ENCODE measurements around the gene RAB7B. TPM values are rescaled to one million over a fixed set of nuclear protein-coding genes. Genes with fewer than 3 reads are reported as not detected.
"Not testable (repeated sequence)": the region's sequence is repeated elsewhere in the genome, so short reads cannot be mapped to it uniquely, and the experiment has no call there.

Gene RAB7B, protein sequence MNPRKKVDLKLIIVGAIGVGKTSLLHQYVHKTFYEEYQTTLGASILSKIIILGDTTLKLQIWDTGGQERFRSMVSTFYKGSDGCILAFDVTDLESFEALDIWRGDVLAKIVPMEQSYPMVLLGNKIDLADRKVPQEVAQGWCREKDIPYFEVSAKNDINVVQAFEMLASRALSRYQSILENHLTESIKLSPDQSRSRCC
- 0.63 TPM in 1 of 2 replicates, not detected in the other for total RNA-seq

DNA sequence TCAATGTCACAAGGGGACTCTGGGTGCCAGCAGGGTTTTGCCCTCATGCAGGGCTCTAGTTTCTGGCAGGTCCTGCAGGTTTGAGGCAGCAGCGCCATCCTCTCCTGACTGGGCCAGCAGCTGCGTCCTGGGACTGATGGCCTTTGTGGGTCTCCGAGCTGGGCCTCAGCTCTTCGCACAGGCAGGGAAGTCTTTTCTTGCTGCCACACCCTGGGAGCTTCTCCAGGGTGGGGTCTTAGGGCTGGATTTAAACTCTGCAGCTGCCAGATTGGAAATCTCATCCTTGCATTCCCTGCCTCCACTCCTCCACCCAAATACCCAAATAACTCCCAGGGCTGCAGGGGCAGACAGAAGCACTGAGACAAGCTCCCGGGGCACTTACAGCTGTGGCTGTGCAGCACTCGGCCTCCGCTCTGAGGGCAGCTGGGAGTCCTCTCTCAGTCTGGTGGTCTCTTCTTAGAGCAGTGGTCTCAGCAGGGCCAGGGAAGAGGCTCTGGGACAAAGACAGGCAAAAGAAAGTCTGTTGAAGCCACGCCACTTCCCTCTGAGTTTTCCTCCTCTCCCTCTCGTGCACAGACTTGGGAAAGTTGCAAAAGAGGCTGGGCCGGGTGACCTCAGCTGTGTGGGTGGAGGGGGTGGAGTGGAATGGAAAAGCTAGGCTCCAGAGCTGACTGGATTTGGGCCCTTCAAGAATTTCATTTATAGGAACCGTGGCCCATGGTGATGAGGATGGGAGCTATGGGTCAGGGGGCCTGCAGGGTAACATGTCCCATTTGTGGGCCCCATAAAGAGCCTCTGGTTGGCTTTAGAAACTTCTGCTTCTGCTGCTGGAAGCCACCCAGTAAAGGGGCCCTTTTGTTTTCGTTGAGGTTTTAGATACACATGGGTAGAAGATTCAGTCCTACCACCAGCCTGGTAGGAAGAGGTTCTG lies at the start of gene RAB7B:
Gene RAB7B, minus strand, starts transcription at position 525 of the 931 bp plus-strand sequence. CDS start 9,260 bp downstream, outside the sequence.
- DNase-seq (ENCODE audit: extremely low read depth, low read depth, low spot score) = no peak

DNA sequence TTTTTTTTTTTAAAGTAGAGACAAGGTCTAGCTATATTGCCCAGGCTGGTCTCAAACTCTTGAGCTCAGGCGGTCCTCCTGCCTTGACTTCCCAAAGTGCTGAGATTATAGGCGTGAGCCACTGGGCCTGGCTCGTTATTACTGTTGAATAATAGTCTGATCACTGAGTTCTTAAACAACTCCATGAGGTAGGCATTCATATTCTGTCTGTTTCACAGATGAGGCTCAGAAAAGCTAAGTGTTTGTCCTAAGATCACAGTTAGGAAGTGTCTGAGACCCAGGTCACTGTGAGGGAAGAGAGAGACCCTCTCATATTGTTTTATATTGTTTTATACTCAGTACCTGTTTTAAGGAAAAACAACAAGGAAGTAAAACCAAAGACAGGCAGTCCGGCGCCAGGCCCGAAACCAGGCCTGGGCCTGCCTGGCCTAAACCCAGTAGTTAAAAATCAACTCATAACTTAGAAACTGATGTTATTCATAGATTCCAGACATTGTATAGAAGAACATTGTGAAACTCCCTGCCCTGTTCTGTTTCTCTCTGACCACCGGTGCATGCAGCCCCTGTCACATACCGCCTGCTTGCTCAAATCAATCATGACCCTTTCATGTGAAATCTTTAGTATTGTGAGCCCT lies 49.2 kb upstream of the RAB7B start:
- not testable (repeated sequence) for DNase-seq (ENCODE audit: extremely low read depth, low read depth, low spot score)

DNA sequence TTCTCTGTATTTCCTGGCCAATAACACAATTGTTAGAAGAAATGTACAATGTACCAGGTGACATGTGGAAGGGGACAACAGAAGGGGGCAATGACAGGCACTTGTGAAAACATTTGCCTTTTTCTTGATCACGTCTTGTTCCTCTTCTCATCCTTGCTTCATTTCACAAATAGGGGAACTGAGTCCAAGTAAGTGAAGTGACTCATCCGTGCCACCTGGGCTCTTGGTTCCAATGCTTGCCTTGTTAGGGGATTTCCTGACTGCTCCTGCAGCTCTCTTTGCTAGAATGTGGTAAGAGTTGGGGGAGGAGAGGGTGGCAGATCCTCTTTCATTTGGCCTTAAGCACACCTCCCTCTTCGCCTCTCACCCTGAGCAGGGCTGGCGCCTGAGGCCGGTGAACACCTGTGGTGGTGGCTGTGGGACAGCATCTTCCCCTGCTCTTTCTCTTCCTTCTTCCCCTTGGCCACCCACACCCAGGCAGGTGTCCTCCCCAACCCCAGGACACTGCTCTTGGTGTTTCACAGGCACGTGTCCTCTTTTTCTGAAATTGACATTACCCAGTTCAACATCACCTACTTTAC lies 47.5 kb upstream of the RAB7B start:
- no peak for DNase-seq (ENCODE audit: extremely low read depth, low read depth, low spot score)

DNA sequence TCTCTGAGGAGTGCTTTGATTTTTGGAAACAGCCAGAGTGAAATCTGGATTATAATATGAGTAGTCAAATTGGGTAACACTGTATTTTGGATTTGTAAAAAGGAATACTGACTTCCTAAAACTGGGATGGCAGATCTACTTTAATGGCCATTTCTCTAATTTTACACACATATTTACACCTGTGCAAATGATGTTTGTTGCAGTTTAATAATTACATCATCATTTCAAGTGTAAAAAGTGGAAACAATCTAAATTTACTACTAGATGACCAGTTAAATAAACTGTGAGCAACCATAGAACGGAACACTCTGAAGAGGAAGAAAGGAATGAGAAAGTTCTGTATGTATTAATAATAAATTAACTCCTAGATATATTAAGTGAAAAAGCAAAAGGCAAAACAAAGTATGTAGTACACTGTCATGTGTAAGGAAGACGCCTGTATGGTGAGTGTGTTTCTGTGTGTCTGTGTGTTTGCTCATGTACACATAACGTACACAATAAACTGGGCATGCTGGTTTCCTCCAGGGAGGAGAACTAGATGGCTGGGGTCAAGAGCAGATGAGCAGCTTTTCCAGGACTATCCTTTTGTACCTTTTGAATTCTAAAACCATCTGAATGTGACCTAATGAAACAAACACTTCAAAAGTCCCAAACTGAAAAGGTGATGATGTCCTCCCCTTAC lies 46.9 kb upstream of the RAB7B start:
- DNase-seq (ENCODE audit: extremely low read depth, low read depth, low spot score) = no peak

DNA sequence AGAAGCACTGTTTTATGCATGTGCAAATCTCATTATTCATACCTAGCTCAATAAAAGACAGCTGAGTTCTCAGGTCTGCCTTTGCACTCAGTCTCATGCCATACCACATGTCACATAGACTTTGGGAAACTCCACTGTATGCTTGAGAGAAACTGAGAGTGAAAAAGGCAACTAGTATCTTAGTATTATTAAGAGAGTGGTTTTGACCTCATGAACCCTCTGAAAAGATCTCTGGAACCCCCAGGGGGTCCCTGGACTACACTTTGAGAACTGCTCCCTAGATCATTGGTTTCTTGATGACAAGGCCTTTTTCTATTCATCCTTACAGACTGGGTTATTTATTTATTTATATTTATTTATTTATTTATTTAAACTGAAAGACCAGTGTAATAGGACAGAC lies 46.1 kb upstream of the RAB7B start:
- no peak for DNase-seq (ENCODE audit: extremely low read depth, low read depth, low spot score)

DNA sequence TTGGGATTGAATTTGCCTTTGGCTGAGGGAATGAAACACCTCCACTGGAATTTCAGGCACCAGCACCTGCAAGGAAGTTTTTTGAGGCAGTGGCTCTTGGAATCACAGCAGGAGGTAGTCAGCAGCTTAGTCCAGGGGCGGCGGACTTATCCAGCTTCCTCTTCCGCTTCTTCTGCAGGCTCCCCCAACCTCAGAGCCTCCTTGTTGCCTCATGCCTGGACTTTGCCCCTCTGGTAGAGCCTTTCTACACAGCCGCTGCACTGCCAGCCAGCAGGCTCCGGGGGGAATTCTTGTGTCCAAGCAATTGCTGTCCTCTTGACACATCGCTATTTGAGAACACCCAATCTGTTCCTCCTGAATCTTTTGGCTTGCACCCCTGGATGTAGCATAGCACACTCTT lies 45.4 kb upstream of the RAB7B start:
- DNase-seq (ENCODE audit: extremely low read depth, low read depth, low spot score) = no peak

DNA sequence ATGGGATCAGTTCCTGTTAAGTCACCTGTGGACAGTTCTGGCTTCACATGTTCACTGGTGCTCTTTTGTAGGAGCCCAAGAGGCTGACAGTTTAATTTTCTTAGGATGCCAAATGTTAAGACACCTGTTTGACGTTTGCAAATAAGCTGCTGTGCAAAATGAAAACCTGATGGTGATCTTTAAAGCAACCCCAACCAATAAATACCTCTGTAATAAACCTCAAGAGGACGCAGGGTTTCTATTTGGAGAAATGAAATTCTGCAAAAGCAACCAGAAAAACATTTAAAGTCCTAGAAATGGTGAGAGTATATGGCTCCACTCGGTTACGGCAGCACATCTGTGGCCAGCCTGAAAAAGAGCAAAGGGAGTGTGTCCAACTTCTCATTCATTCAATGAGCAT lies 44.1 kb upstream of the RAB7B start:
- DNase-seq (ENCODE audit: extremely low read depth, low read depth, low spot score) = no peak

DNA sequence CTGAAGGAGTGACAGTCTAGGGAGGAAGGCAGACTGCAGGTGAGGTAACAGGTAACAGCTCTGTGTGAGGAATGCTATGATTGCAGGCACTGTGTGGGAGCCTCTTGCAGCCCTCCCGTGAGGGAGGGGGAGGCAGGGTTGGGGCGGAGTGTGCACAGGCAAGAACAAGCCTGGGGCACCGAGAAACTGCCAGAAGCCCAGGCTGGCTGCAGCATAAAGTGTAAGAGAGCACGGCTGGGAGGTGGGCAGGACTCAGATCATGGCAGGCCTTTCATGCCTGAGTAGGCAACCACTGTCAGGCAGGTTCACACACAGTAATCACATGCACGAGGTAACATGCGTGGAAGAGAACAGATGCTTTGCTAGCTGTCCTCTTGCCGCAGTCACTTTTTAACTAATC lies 38.4 kb upstream of the RAB7B start:
- no peak for DNase-seq (ENCODE audit: extremely low read depth, low read depth, low spot score)

DNA sequence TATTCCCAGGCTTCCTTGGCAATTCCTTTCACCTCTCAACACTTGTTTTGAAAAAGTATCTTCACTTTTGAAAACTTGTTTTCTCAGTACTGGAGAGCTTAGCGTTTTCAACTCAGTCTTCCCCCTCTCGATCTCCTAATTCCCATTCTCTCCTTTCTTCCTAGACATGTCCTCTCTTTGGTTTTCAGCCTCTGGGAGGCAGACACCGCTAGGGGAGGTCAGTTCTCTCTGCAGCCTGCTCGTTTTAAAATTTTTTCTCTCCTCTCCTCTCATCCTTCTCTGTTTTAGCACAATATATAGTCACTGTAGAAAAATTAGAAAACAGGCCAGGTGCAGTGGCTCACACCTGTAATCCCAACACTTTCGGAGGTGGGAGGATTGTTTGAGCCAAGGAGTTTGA lies 37.1 kb upstream of the RAB7B start:
- no peak for DNase-seq (ENCODE audit: extremely low read depth, low read depth, low spot score)

DNA sequence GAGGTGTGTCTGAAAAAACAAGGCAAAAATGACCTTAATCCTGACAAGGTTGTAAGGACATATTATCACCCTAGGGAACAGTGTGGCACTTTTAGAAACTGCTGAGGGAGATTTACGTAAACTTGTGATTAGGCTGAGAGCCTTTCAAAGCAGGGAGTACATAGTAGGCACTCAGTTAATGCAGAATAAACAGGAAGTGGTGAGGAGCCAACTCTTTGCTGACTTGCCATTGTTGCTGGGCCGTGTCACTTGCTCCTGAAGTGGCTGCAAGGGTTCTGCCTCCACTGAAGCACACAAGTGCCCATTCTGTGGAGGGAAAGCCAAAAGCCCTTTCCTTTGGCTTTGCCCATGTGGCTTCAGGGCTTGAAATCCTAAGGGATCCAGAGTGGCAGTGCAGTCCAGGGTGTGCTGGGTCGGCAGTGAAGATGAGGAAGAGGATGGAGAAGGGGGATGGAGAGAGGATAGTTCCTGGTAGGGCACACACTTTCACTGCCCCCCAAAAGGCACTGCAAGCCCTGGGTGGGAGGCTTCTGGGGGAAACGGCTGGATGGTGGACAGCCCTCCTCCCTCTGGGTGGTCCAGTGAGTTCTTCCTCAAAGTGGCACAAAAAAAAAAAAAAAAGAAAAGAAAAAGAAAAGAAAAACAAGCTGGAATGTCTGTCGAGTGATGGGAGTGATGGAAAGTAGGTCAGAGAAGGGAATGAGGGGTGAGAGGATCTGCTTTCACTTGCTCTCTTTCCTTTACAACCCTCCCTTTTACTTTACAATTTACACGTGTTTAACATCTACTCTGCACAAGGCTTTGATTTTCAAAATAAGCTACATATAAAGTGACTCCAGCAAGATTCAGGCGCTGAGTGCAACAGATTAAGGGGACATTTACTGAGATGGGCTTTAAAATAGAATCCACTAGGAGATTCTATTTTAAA lies 36.1 kb upstream of the RAB7B start:
- DNase-seq (ENCODE audit: extremely low read depth, low read depth, low spot score) = no peak

DNA sequence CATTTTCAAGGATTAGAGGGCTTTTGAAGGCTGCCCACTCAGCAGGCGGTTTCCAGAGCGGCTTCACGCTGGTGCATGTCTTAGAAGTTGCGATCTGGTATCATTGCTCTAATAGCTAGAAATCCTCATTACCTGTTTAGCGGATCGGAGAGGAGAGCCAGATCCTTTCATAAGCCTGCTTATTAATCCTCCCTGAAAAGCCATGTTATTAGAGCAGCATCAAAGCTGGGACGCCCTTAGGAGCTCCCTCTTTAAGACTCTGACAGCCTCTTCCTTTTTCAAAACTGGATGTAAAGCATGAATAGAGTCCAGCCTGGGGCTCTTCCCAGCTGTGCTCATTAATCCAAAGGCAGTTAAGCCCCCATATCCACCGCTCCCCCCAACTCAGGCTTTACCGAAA lies 34.4 kb upstream of the RAB7B start:
- DNase-seq (ENCODE audit: extremely low read depth, low read depth, low spot score) = no peak

DNA sequence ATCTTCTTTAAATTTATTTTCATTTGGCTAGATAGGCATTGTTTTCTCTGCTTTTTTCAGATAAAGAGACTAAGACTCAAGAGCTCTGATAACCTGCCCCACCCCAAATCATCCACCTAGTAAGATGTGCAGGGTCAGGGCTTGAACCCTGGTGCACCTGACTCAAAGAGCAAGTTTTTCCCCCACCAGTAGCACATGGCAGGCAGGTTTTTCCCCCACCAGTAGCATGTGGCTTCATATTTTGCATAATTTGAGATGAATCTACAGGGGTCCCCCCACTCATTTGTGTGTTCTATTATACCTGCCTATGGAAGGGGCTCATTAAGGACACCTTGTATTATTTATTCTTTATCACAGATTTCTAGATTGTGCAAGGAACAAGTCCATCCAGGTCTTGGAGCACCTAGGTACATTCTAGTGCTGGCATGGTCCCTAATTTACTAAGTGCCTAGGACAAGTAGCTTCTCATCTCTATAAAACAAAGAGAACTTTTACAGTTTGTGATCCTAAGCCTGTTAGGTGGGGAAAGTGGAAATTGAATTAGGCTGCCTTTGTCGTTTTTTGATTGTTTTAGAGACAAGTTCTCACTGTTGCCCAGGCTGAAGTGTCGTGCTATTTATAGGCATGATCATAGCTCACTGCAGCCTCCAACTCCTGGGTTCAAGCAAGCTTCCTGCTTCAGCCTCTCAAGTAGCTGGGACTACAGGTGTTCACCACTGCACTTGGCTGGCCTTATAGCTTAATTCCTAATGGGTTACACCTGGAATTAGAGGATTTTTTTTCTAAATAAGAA lies 33.7 kb upstream of the RAB7B start:
- DNase-seq (ENCODE audit: extremely low read depth, low read depth, low spot score) = no peak

DNA sequence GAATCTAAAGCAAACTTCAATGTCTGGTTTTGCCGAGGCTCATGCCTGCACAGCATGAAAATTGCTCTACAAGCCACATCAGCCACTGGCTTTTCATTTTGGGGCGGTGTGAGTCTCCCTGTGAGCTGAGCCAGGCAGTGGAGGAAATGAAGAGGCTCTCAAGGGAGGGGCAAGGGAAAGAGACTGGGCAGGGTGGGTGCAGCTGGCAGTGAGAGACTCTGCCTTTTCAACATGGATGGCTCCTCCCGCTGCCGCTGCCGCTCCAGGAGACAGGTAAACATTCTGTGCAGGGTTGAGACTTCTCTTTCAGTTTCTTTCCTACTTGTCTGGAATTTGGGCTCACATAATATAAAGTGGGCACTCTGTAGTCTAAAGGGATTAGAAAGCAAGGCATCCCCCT lies 31.8 kb upstream of the RAB7B start:
- no peak for DNase-seq (ENCODE audit: extremely low read depth, low read depth, low spot score)

DNA sequence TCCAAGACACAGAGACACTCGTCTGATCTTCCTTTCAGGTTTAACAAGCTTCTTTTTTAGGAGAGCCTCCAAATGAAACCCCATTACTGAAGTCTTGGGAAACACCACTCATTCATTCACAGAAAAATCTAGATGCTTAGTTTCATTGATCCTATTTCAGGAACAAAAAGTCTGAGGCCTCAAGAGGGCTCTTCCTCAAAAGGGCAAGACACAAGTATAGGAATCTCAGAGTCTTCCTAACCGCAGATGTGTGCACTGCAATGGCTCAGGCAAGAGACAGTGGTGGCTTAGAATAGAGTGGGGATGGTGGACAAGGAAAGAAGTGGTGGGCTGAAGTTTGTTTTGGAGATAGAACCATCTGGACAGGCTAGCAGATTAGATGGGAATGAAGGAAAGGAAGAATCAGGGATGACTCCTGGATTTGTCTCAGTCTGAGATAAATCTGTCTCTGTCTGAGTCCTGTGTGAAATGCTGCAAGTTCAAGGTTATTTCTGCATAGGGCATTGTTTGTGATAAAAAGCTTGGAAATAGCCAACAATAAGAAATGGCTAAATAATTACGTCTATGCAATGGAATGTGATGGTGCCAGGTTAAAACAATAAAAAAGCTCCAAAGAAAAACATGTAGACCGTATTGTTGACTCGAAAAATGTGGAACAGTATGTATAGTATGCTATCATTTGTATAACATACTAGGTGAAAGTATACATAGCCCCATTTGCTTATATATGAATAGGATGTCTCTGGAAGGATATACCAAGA lies 29.4 kb upstream of the RAB7B start:
- DNase-seq (ENCODE audit: extremely low read depth, low read depth, low spot score) = peak; percentile 56

DNA sequence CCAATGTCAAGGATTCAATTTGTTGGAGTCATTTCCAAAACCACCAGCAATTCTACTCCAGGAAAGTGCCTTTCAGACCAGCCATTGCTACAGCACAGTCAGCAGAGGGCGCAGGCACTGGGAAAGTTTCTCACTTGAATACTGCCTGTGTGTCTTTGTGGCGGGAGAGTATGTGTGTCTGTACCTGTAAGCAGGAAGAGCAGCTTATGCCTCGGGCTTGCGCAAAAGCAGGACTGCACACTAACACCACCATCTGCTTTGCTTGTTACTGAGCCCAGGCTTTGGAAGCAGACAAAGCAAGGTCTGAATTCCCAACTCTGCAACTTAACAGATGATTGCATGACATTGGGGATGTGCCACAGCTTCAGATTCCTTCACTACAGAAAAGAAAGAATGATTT lies 27.5 kb upstream of the RAB7B start:
- DNase-seq (ENCODE audit: extremely low read depth, low read depth, low spot score) = peak; percentile 23

DNA sequence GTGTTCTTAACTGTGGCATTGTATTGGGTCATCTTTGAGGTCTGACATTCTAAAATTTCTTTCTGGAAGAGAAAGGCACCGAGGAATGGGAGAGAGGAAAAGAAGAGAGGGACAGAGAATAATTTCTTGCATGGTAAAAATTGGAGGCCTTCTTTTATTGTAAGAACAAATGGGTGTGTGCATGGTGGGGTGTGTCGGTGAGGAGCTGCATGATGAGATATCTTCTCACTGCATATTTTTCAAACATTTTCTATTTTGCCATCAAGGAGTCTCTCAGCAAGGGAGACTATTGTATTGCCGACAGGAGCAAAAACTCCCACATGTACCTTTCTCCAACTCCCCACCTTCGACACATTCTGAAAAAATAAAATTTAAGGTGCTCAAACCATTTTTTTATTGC lies 27.0 kb upstream of the RAB7B start:
- DNase-seq (ENCODE audit: extremely low read depth, low read depth, low spot score) = no peak

DNA sequence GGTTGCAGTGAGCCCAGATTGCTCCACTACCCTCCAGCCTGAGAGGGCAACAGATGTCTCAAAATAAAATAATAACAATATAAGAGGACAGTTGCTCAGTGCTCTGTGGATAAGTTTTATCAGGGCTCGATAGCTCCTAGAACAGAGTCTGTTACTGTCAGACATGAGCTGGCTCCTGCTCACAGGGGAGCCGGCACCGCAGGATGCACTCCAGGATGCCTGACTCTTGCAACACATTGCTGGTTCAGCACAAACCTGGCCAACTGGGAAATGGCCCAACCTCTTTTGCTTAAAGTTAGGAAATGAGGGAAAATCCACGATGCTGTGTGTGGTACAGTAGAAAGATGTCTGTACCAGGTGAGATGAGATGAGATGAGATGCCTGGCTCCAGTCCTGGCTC lies 26.3 kb upstream of the RAB7B start:
- DNase-seq (ENCODE audit: extremely low read depth, low read depth, low spot score) = no peak

DNA sequence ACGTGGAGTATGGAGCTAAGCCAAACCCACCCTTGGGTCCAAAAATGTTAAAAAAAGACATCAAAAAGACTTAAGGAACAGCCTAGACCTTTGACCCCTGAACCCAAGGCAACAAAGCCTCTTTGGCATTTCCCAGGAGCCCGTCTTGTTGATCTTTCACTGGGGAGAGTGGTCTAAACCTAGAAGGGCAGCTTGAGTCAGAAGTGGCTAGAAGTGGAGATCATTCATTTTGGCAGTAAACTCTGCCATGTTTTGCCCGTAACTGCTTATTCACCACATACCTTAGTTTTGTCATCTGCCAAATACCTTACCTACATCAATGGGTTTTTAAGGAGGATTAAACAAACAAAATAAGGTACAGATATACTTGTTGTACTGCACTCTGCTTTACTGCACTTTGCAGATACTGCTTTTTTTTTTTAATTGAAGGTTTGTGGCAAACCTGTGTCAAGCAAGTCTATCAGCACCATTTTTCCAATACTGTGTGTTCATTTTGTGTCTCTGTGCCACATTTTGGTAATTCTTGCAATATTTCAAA lies 22.2 kb upstream of the RAB7B start:
- no peak for DNase-seq (ENCODE audit: extremely low read depth, low read depth, low spot score)

Data from glomerular endothelial cell (primary cell).